Sigmoid colon (tissue), 7 donors: ENCODE measurements around the gene SYT5. TPM values are rescaled to one million over a fixed set of nuclear protein-coding genes. Genes with fewer than 3 reads are reported as not detected.

Source experiments
- DNase-seq: peaks from one replicate; pipeline ENCODE4 v3.0.0-alpha.2; 2019
- H3K27ac ChIP-seq, 4 donors: fragments of 200-600 bp; sonication (generic); one replicate each; pipeline ENCODE4 v1.5.1; 2016 to 2019; ENCODE audit warnings: mild to moderate bottlenecking in 1 of 4
- H3K27me3 ChIP-seq, 3 donors: fragments of 200-600 bp; sonication (generic); one replicate each; pipeline ENCODE4 v1.5.1; 2019; ENCODE audit warnings: mild to moderate bottlenecking in 1 of 3
- H3K36me3 ChIP-seq, 4 donors: fragments of 200-600 bp; sonication (generic); one replicate each; pipeline ENCODE4 v1.5.1; 2016 to 2019
- H3K4me1 ChIP-seq, 4 donors: fragments of 200-600 bp; sonication (generic); one replicate each; pipeline ENCODE4 v1.5.1; 2017 to 2019
- H3K4me3 ChIP-seq, 4 donors: fragments of 200-600 bp; sonication (generic); one replicate each; pipeline ENCODE4 v1.5.1; 2017 to 2019; ENCODE audit warnings: mild to moderate bottlenecking in 2 of 4, moderate library complexity in 1 of 4
- H3K9me3 ChIP-seq, 4 donors: fragments of 200-600 bp in 3 of 4; sonication (generic) in 3 of 4; one replicate each; pipeline versions ENCODE4 v1.5.1 to v1.6.1; 2013 to 2019
- EP300 ChIP-seq, 4 donors: sonication (generic); formaldehyde crosslinking; IDR thresholded peaks; one replicate each; pipeline ENCODE4 v1.6.1; 2017; ENCODE audit warnings: antibody characterized with exemption in 4 of 4
- POLR2A ChIP-seq, 2 donors: fragments of 450-650 bp; IDR thresholded peaks; one replicate each; pipeline ENCODE4 v1.6.1; 2016; ENCODE audit warnings: antibody characterized with exemption in 2 of 2, mild to moderate bottlenecking in 2 of 2, moderate library complexity in 2 of 2
- POLR2AphosphoS5 ChIP-seq, 4 donors: sonication (generic); formaldehyde crosslinking; IDR thresholded peaks; one replicate each; pipeline ENCODE4 v1.6.1; 2017; ENCODE audit warnings: antibody characterized with exemption in 4 of 4
- WGBS, 2 donors: extraction: QIAGEN DNeasy Blood & Tissue Kit; methylation state at CpG; one replicate each; pipeline ENCODE4 v1.1.7; 2013; 5-methylcytosine and 5-hydroxymethylcytosine counted together
- intact Hi-C: fragments of 100-400 bp; cut with DNase I; formaldehyde crosslinking; loops from one replicate; pipeline ENCODE4 v1.15.1; 2023
- polyA plus RNA-seq, 3 donors: library from polyadenylated mRNA; stranded (reverse); fragments of 200-250 nt; gene quantifications; one replicate each; pipeline ENCODE4 v1.2.3, GENCODE V29; 2013
- total RNA-seq, 4 donors: library from RNA; depleted of rRNA; stranded (reverse); fragments of >200 nt; gene quantifications; one replicate each; pipeline ENCODE4 v1.1.0, GENCODE V29; 2016
- TF ChIP-seq, protein P1 (sequence below), 4 experiments: fragments of 450-650 bp in 3 of 4; fragments of 200-600 bp in 1 of 4; IDR thresholded peaks; one replicate each; pipeline ENCODE4 v1.5.1; 2016 to 2019; ENCODE audit warnings: antibody characterized with exemption in 4 of 4, mild to moderate bottlenecking in 3 of 4, moderate library complexity in 2 of 4
- donor health status: healthy with polysubstance abuse.
- donor health status: Bipolar disorder and iron deficiency.
- donor health status: healthy.

SYT5 gene
- total RNA-seq (1 to 10 TPM in 3 of 4 donors, under 1 TPM in 1; 0.99 to 7.8 (median 2.4) TPM), polyA plus RNA-seq (1 to 10 TPM in 2 of 3 donors, under 1 TPM in 1; 0.69 to 9.6 (median 1.6) TPM)

DNA sequence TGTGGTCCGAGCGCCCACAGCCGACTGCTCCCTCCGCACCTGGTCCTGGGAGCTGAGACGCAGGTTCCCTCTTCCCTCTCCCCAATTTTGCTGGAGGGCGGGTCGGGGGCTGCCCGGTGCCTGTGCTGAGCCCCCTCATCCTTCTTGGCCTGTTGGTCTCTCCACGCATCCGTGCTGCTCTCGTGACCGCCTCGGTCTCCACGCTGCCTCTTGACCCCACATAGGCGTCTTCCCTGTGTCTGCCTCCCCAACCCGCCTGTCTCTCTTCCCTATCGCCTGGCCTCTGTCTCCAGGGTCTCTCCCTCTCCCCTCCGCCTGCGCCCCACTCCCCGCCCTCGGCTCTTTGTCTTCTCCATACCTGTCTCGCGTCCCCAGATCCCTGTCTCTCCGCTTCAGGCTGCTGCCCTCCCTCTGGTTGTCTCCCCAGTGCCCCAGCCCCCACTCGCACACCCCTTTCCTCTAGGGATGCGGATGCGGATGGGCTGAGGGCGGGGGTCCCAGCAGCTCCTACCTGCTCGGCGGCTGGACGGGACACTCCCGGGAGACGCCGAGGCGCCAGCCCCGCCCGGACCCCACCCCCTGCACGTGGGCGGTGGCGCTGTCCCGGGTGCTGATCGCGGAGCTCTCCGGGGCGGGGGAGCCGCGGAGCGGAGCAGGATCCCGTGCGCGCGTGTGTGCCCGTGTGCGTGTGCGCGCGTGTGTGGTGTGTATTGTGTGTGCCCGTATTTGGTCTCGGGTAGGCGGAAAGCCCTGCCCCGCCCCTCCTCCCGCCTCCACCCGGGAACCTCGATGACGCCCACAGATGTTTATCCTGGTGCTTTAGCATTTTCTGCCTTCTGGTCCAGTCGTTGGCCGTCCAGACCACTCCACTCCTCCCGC is at the start of gene SYT5:
TSS of gene SYT5 (minus strand) at position 684 of the 879 bp plus-strand sequence. CDS start 1,248 bp downstream, outside the sequence.
- Histone ChIP-seq H3K27me3 (peaks cover 46 to 88% (median 81%) of the 10 kb centered on the region in 3 donors), H3K27ac (no peak within 1 kb of the TSS), H3K36me3 (no peaks in the 10 kb centered on the region), H3K4me1 (peaks cover 0 to 22% (median 16%) of the 10 kb centered on the region in 4 donors), H3K9me3 (no peaks in the 10 kb centered on the region), H3K4me3 (peak within 1 kb of the TSS in 3 of 4 donors; percentile 2 to 35 (median 29))
- intact Hi-C loops = no loop called here
- TF ChIP-seq, protein P1, sequence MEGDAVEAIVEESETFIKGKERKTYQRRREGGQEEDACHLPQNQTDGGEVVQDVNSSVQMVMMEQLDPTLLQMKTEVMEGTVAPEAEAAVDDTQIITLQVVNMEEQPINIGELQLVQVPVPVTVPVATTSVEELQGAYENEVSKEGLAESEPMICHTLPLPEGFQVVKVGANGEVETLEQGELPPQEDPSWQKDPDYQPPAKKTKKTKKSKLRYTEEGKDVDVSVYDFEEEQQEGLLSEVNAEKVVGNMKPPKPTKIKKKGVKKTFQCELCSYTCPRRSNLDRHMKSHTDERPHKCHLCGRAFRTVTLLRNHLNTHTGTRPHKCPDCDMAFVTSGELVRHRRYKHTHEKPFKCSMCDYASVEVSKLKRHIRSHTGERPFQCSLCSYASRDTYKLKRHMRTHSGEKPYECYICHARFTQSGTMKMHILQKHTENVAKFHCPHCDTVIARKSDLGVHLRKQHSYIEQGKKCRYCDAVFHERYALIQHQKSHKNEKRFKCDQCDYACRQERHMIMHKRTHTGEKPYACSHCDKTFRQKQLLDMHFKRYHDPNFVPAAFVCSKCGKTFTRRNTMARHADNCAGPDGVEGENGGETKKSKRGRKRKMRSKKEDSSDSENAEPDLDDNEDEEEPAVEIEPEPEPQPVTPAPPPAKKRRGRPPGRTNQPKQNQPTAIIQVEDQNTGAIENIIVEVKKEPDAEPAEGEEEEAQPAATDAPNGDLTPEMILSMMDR (IDR thresholded peaks at IDR 0.05) = no peak
- no peak for TF ChIP-seq POLR2A (IDR thresholded peaks at IDR 0.05)
- no peak for TF ChIP-seq EP300 (IDR thresholded peaks at IDR 0.05)
- TF ChIP-seq POLR2AphosphoS5 (IDR thresholded peaks at IDR 0.05) = no peak
- no peak for DNase-seq
- WGBS, 2 donors = 1 to 2% methylated on average over 68 of the region's 68 CpGs

DNA sequence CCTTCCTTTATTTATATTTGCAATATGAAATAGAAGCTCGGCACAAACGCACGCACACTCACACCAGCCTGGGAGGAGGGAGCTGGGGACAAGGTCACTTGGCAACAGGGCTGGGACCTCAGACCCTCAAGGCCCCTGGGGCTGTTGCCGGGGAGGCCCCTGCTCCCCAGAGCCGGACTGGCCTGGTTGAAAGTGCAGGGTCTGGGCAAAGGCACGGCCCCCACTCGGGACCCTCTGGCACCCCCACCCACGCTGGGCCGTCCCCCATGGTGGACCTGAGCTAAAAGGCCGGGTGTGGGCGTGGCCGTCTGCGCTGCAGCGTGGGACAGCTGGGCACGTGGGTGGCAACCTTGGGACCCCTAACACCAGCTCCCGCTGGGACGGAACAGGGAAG is 49.7 kb upstream of the SYT5 start:
- no peak overlapping the region for H3K4me3 ChIP-seq
- TF ChIP-seq, protein P1 (IDR thresholded peaks at IDR 0.05) = no peak
- TF ChIP-seq POLR2AphosphoS5 (IDR thresholded peaks at IDR 0.05) (no peak), EP300 (IDR thresholded peaks at IDR 0.05) (no peak), POLR2A (IDR thresholded peaks at IDR 0.05) (no peak)
- H3K9me3 ChIP-seq = no peaks in the 10 kb centered on the region
- H3K36me3 ChIP-seq = peaks cover 23 to 68% (median 37%) of the 10 kb centered on the region in 4 donors
- H3K27me3 ChIP-seq = no peaks in the 10 kb centered on the region
- WGBS, 2 donors = 84 to 89% methylated on average over 17 of the region's 17 CpGs
- no peak overlapping the region for H3K27ac ChIP-seq
- peaks cover 0 to 24% (median 19%) of the 10 kb centered on the region in 4 donors for H3K4me1 ChIP-seq
- intact Hi-C loops = no loop called here
- DNase-seq = no peak

DNA sequence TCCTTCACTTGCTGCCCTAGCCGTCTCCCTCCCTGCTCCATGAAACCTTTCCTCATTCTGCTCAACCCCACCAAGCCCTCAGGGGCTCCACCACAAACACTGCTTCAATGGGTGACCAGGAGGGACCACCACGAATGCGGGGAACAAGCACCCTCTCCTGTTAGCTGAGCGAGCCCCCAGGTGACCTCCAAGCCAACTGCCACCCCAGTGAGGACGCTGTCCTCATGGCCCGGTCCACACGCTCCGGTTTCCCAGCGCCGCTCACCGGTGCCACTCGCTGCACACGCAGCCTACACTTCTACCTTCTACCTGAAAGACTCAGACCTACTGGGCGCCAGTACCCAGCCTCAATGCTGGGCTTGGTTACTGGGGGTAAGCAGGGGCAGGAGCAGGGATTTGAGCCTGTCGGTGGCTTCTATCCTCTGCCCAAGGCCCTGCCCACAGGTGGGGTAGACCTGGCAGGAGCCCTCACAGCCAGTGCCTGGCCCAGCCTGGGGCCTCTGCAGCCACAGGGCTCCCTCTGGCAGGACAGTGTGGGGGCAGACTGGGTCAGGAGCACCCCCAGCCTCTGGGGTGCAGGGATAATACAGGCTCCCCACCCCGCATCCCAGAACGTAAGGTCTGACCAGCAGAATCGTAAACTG is 49.2 kb upstream of the SYT5 start:
- no peaks in the 10 kb centered on the region for H3K9me3 ChIP-seq
- H3K36me3 ChIP-seq = peaks cover 23 to 63% (median 35%) of the 10 kb centered on the region in 4 donors
- no peak overlapping the region for H3K4me3 ChIP-seq
- TF ChIP-seq POLR2AphosphoS5 (IDR thresholded peaks at IDR 0.05) (no peak), POLR2A (IDR thresholded peaks at IDR 0.05) (no peak), EP300 (IDR thresholded peaks at IDR 0.05) (no peak)
- TF ChIP-seq, protein P1 (IDR thresholded peaks at IDR 0.05) = no peak
- peaks cover 0 to 24% (median 19%) of the 10 kb centered on the region in 4 donors for H3K4me1 ChIP-seq
- intact Hi-C loops = no loop called here
- H3K27ac ChIP-seq = peak overlapping the region in 2 of 4 donors; percentile 56 to 67
- no peak for DNase-seq
- WGBS, 2 donors = 92 to 93% methylated on average over 18 of the region's 18 CpGs
- no peaks in the 10 kb centered on the region for H3K27me3 ChIP-seq

DNA sequence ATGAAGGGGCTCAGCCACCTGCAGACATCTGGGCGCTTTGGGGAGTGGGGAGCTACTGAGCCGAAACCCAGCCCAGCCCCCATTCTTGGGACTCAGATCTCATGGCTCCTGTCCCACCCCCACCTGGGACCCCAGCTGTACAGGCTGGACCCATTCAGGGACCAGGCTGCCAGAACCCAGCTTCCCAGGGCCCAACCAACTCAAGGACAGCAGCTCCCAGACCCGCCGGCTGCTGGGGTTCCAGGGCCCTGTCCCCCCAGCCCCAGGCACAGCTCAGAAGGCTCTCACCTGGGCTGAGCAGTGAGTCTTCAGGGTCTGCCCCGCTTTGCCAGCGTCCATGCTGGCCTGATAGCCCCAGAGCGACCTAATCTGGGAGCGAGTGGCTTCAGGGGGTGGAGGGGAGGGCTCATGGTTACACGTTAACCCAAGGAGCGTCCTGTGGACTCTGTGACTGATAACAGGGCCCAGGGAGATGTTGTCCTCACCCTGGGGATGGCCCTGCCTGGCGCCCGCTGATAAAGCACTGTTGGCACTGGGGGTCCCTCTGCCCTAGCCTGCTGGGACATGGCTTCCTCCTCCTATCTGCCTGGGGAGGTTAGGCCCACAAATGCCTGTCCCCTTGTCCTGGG is 48.4 kb upstream of the SYT5 start, which contains the start of gene TMEM86B:
TSS of gene TMEM86B (minus strand) at position 361 of the 629 bp plus-strand sequence. CDS start at position 339, 22 bp downstream.
- WGBS, 2 donors = 50 to 78% methylated on average over 12 of the region's 12 CpGs
- H3K4me1 ChIP-seq = peaks cover 0 to 24% (median 19%) of the 10 kb centered on the region in 4 donors
- H3K27me3 ChIP-seq = no peaks in the 10 kb centered on the region
- TF ChIP-seq EP300 (IDR thresholded peaks at IDR 0.05) (no peak), POLR2A (IDR thresholded peaks at IDR 0.05) (no peak), POLR2AphosphoS5 (IDR thresholded peaks at IDR 0.05) (no peak)
- TF ChIP-seq, protein P1 (IDR thresholded peaks at IDR 0.05) = no peak
- no peak for DNase-seq
- H3K9me3 ChIP-seq = no peaks in the 10 kb centered on the region
- intact Hi-C loops = no loop called here
- H3K4me3 ChIP-seq = no peak within 1 kb of the TSS
- H3K36me3 ChIP-seq = peaks cover 23 to 55% (median 35%) of the 10 kb centered on the region in 4 donors
- H3K27ac ChIP-seq = peak within 1 kb of the TSS in 3 of 4 donors; percentile 55 to 67 (median 56)
